GM13977 (cell line): Measurements from ENCODE around the gene CPE.

Experiments
- DNase-seq: peaks from one replicate; pipeline ENCODE4 v3.0.0; 2012; ENCODE audit warnings: low spot score
- CTCF ChIP-seq: IDR thresholded peaks from 2 replicates; pipeline ENCODE4 v1.5.1; 2012; ENCODE audit warnings: mild to moderate bottlenecking, control low read depth; ENCODE audit not compliant: insufficient read depth; ENCODE audit errors: extremely low read depth, missing control alignments
- in situ Hi-C: fragments of 300-500 bp; cut with MboI; formaldehyde crosslinking; loops from one replicate; pipeline ENCODE4 v1.12.0; 2022; ENCODE audit warnings: low sequenced_read_pairs, low pct_unique_long_range_greater_than_20kb, mixed read lengths, inconsistent platforms; ENCODE audit not compliant: unreplicated experiment

CPE gene

GRCh38 chr4:165518024-165518616 is 139.3 kb downstream of the CPE start:
- TF ChIP-seq CTCF: no peak
- no peak for DNase-seq
- in situ Hi-C loops: no loop called here

GRCh38 chr4:165518686-165519085 is 139.9 kb downstream of the CPE start:
- in situ Hi-C loops: no loop called here
- no peak for DNase-seq
- TF ChIP-seq CTCF: no peak

- TF ChIP-seq CTCF: no peak
- no peak for DNase-seq
- in situ Hi-C loops: no loop called here
Measured at GRCh38 chr4:165519591-165519990, 140.8 kb downstream of the CPE start.

- in situ Hi-C loops: no loop called here
- DNase-seq: no peak
- no peak for TF ChIP-seq CTCF
Measured at GRCh38 chr4:165520086-165520485, 141.3 kb downstream of the CPE start.

GRCh38 chr4:165522050-165522449 is 143.2 kb downstream of the CPE start:
- no peak for DNase-seq
- TF ChIP-seq CTCF: no peak
- in situ Hi-C loops: no loop called here

- in situ Hi-C loops: loop anchor here (25.0 kb wide), 1 partner anchor 563 kb away; no protein-coding TSS in a partner anchor
- TF ChIP-seq CTCF: no peak
- no peak for DNase-seq
Measured at GRCh38 chr4:165524532-165525190, 145.9 kb downstream of the CPE start.
